AG09319 (cell line): ENCODE data around the gene LRRC3.

Experiments used
- DNase-seq: peaks from one replicate; pipeline ENCODE4 v3.0.0-alpha.2; 2010; ENCODE audit warnings: low read depth; ENCODE audit errors: extremely low read depth
- TF ChIP-seq, protein P1 (sequence below): IDR thresholded peaks from 2 replicates; pipeline ENCODE4 v1.5.1; 2011; ENCODE audit warnings: low read depth, mild to moderate bottlenecking, inconsistent platforms, low read length, moderate library complexity

Gene LRRC3

DNA sequence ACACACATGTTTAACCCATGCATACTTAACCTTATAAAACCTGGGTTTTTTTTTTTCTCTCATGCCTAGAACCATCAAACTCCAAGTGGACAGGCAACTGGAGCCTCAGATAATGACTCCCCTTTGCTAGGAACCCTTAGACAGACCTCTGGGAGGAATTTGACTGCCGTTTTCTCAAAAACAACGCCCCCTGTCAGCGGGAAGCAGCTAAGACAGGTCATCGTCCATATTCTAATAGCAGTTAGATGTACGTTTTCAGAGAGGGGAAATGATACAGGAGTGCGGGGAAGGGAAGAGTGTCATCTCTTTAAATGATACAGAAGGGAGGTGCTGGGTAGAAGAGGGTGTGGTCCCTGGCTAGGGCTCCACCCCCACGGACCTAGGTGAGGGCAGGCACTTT, 34.7 kb downstream of the LRRC3 start:
- DNase-seq: no peak
- TF ChIP-seq, protein P1, sequence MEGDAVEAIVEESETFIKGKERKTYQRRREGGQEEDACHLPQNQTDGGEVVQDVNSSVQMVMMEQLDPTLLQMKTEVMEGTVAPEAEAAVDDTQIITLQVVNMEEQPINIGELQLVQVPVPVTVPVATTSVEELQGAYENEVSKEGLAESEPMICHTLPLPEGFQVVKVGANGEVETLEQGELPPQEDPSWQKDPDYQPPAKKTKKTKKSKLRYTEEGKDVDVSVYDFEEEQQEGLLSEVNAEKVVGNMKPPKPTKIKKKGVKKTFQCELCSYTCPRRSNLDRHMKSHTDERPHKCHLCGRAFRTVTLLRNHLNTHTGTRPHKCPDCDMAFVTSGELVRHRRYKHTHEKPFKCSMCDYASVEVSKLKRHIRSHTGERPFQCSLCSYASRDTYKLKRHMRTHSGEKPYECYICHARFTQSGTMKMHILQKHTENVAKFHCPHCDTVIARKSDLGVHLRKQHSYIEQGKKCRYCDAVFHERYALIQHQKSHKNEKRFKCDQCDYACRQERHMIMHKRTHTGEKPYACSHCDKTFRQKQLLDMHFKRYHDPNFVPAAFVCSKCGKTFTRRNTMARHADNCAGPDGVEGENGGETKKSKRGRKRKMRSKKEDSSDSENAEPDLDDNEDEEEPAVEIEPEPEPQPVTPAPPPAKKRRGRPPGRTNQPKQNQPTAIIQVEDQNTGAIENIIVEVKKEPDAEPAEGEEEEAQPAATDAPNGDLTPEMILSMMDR: no peak

DNA sequence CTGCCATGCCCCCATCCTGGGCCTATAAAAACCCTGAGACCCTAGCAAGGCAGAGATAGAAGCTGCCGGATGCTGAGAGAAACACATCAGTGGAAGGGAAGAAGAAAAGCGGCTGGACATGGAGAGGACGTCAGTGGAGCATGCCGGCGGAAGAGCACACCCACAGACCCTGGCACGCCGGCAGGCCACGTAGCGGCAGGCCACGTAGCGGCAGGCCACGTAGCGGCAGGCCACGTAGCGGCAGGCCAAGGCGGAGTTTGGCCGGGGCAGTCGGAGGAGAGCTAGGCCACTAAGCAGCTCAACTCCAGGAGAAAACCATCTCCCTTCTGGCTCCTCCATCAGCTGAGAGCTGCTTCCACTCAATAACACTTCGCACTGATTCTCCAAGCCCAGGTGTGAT, 35.1 kb downstream of the LRRC3 start:
- TF ChIP-seq, protein P1: no peak
- DNase-seq: no peak

DNA sequence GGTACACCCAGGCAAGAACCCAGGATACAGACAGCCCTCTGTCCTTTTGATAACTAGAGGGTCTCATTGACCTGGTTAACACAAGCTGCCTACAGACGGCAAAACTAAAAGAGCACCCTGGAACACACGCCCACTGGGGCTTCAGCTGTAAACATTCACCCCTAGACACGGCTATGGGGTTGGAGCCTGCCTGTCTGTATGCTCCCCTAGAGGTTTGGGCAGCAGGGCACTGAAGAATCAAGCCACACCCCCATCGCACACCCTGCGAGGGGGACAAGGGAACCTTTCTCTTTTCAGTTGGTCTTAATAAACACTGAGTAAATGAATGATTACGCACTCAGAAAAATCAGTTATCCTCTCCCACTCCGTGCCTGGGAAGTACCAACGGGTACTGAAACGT, 35.5 kb downstream of the LRRC3 start:
- TF ChIP-seq, protein P1: no peak
- no peak for DNase-seq

DNA sequence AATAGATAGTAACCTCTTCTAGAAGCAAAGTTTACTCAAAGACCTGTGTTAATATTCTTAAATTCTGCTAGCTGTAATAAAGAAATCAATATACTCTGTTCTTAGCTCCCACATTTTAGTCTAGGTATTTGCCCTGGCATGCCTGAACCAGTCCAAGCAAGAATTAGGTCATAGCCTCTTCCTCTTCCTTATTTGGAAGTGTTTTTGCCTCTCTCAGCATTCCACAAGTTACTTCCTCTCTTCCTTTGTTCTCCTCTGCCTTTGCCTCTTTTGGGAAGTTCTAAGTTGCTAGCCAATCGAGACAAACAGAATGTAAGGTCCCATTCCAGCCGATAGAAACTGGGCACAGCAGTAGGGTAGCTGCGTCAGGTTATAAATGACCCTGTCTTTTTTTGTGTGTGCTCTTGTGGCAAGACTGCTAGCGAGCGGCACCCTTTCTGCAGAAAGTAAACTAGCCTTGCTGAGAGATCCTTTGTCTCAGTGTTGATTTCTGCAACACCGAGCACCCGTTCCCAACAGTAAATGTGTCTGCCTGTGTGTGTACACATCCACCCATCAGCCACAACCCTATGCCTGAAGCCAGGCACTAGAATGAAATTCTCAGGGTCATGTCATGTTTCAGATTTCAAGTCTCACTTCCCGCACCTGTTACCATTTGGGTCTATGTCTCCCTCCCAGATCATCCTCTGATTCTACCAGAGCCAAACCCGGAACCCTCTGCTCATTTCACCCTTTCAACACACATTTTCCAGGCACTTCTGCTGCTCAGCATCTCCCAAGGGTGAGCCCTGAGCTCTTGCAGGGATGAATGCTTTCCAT, 37.5 kb downstream of the LRRC3 start:
- no peak for DNase-seq
- TF ChIP-seq, protein P1: no peak

DNA sequence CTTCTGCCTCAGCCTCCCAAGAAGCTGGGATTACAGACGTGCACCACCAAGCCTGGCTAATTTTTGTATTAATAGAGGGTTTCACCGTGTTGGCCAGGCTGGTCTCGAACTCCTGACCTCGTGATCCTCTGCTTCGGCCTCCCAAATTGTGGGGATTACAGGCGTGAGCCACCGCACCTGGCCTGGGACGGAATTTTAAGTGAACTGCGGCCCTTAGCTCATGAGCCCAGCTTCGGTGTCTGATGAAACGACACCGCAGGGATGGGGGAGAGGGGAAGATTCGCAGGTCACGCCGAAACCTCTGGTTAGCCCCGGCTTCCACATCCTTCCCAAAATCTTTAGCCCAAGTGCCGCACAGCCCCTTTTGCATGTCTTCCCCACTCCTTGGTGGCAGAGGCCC, 39.1 kb downstream of the LRRC3 start:
- no peak for DNase-seq
- TF ChIP-seq, protein P1: no peak

DNA sequence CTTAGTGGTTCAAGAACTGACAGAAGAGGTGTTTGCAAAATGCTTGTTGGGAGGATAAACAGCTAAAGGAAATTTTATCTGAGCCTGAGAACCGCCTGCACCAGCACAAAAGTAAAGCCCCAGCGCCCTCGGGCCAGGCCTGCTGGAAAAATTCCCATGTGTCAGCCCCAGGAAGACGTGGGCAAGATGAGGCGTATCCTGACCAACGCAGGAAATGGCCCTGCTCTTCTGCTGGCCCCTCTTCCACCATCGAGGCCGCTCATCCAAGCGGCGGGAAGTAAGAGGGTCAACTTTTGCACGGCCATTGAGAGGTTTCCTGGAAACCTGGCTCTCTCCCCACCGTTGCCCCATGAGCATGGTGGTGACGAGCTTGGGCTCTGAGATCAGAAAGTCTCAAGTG, 39.6 kb downstream of the LRRC3 start:
- no peak for DNase-seq
- TF ChIP-seq, protein P1: no peak

DNA sequence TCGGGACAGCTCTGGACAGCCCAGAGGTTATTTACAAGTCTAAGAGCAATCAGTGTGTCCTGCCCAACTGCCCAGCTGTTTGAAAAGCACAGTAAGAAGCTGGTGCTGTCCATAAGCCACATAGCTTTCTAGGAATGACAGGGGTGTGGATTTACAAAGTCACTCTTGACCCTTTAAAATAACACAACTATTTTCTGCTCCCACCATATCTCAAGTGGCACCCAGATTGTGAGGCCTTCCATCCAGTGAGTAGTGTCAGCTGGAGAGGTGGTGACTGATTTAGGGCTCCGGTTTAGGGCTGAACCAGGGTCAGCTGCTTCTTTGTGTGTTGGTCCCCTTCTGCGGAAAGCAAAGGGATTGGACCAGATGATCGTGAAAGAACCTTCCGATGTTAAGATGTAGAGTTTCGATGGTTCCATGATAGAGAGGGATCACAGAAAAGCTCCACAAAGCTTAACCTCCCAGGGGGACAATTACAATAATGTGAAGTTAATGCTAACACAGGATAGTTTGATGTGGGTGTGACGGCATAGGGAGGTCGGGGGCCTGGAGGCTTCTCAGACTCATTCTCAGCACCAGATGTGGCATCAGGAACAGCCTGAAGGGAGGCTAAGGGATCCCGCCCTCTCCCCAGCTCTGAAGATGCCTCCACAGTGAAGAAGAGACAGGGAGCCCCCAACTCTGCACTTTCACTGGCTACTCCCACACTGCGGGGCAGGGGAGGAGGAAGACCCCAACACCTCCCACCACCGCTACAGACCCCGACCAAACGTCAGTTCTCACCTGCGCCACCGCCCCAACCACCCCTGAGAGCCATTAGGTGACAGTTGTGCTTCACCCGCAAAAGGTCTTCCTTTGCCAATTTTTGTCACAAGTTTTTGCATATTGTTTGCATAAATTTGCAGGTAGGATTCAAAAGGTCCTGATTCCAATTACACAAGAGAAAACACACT, 40.6 kb downstream of the LRRC3 start:
- TF ChIP-seq, protein P1: no peak
- DNase-seq: no peak
